Natural killer cell treated with Interleukin-12 subunit alpha and Interleukin-12 subunit beta and Interleukin-15 and Interleukin-18, amount 100 ng/mL, for 72 hours (primary cell): ENCODE data around the gene ADGRL2. TPM values are rescaled to one million over a fixed set of nuclear protein-coding genes. Genes with fewer than 3 reads are reported as not detected.

Experiments
- ATAC-seq, 2 donors: fragments of 150-1000 bp; cut with Tn5 transposase in 1 of 2; sonication (Bioruptor Pico), chemical (Tn5 transposase) in 1 of 2; 2 replicates each; pipeline ENCODE4 v1.10.0; 2021
- DNase-seq: peaks from one replicate; pipeline ENCODE4 v3.0.0; 2022; ENCODE audit warnings: low spot score
- H3K27ac Mint-ChIP-seq, 2 donors: 1 replicate in 1 of 2; 2 replicates in 1 of 2; pipeline ENCODE4 v1.8.0; 2022; ENCODE audit warnings: mixed read lengths in 2 of 2, mild to moderate bottlenecking in 1 of 2, moderate library complexity in 1 of 2
- H3K27me3 Mint-ChIP-seq, 2 donors: 1 replicate in 1 of 2; 2 replicates in 1 of 2; pipeline ENCODE4 v1.8.0; 2022; ENCODE audit warnings: mixed read lengths in 2 of 2
- H3K36me3 Mint-ChIP-seq: one replicate; pipeline ENCODE4 v1.8.0; 2022; ENCODE audit warnings: mixed read lengths
- H3K4me1 Mint-ChIP-seq, 2 donors: 1 replicate in 1 of 2; 2 replicates in 1 of 2; pipeline ENCODE4 v1.8.0; 2022; ENCODE audit warnings: low read depth in 2 of 2, mixed read lengths in 2 of 2, mild to moderate bottlenecking in 1 of 2
- H3K4me3 Mint-ChIP-seq: one replicate; pipeline ENCODE4 v1.8.0; 2022; ENCODE audit warnings: mixed read lengths
- H3K9me3 Mint-ChIP-seq: 2 replicates; pipeline ENCODE4 v1.8.0; 2022; ENCODE audit warnings: mixed read lengths
- total RNA-seq, 2 donors: library from RNA; stranded (reverse); gene quantifications; one replicate each; pipeline ENCODE4 v1.2.3, GENCODE V29; 2022

The ADGRL2 gene
- total RNA-seq, 2 donors from 2014 or later = 0.43 TPM; not detected in 1

DNA sequence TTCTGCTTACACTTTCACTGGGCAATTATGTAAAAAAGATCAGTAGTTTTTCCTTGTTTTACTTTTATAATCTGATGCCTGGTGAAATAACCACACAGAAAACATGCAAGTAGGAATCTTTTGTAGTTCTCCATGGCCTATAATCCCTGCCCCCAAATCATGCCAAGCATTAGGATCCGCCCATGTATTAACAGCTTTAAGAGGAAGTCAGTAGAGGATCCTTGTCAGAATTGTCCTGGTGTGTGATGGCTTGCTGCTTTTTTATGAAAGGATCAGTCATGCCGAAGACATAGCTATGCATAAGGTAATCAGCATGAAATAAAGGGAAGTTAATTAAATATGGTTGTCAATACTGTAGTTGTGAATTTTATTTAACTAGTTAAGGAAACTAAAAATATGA is 20.0 kb downstream of the ADGRL2 start:
- H3K4me3 Mint-ChIP-seq = no peak overlapping the region
- DNase-seq (no peak), ATAC-seq (no peak)
- H3K36me3 Mint-ChIP-seq = no peaks in the 10 kb centered on the region
- no peak overlapping the region for H3K27ac Mint-ChIP-seq
- no peaks in the 10 kb centered on the region for H3K27me3 Mint-ChIP-seq
- no peaks in the 10 kb centered on the region for H3K4me1 Mint-ChIP-seq
- H3K9me3 Mint-ChIP-seq = peaks cover 10% of the 10 kb centered on the region

- H3K4me1 Mint-ChIP-seq = no peaks in the 10 kb centered on the region
- DNase-seq (no peak), ATAC-seq (no peak)
- no peak overlapping the region for H3K27ac Mint-ChIP-seq
- H3K9me3 Mint-ChIP-seq = peaks cover 11% of the 10 kb centered on the region
- H3K27me3 Mint-ChIP-seq = no peaks in the 10 kb centered on the region
- H3K4me3 Mint-ChIP-seq = no peak overlapping the region
- H3K36me3 Mint-ChIP-seq = no peaks in the 10 kb centered on the region
Observed at GRCh38 chr1:81823082-81823481, 22.3 kb downstream of the ADGRL2 start.

DNA sequence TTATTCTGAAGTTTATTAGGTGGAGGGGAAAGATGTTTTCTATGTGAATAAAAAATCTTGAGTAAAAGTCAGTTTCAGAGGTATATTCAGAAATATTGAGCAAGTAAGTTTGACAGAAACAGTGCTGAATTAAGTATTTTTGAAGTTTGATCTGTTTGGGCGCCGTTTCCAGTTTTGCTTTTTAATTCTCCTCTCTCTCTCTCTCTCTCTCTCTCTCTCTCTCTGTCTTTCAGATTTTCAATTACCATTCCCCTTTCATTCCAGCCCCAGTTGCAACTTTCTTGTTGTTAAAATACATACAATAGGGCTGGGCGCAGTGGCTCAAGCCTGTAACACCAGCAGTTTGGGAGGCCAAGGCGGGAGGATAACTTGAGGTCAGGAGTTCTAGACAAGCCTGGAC is 24.0 kb downstream of the ADGRL2 start:
- Mint-ChIP-seq H3K36me3 (no peaks in the 10 kb centered on the region), H3K27me3 (no peaks in the 10 kb centered on the region), H3K27ac (no peak overlapping the region), H3K4me3 (no peak overlapping the region), H3K4me1 (no peaks in the 10 kb centered on the region), H3K9me3 (peaks cover 8% of the 10 kb centered on the region)
- ATAC-seq (no peak), DNase-seq (no peak)

GRCh38 chr1:81827942-81828341 is 27.2 kb downstream of the ADGRL2 start:
- no peaks in the 10 kb centered on the region for H3K27me3 Mint-ChIP-seq
- H3K27ac Mint-ChIP-seq = no peak overlapping the region
- DNase-seq (no peak), ATAC-seq (no peak)
- peaks cover 8% of the 10 kb centered on the region for H3K9me3 Mint-ChIP-seq
- no peaks in the 10 kb centered on the region for H3K4me1 Mint-ChIP-seq
- no peaks in the 10 kb centered on the region for H3K36me3 Mint-ChIP-seq
- H3K4me3 Mint-ChIP-seq = no peak overlapping the region

DNA sequence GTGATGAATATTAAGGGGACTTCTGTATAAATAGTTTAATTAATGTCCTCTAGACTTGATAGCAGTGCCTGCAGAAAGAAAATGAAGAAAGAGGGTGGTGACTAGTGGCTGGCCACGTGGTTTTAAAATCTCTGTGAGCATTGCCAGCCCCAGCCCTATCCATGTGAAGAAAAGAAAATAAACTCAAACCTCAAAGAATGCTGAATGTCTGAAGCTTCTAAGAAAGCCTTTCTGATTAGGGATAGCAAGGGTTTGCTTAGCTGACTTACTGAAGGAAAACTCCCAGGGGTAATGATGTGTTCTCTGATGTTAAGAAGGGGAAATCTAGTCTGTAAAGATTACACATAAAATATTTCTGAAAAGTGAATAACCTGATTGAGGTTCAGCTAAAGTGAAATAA is 31.8 kb downstream of the ADGRL2 start:
- ATAC-seq (no peak), DNase-seq (no peak)
- Mint-ChIP-seq H3K27ac (no peak overlapping the region), H3K9me3 (peaks cover 5% of the 10 kb centered on the region), H3K36me3 (no peaks in the 10 kb centered on the region), H3K4me1 (no peaks in the 10 kb centered on the region), H3K4me3 (no peak overlapping the region), H3K27me3 (no peaks in the 10 kb centered on the region)

GRCh38 chr1:81833722-81834121 is 33.0 kb downstream of the ADGRL2 start:
- Mint-ChIP-seq H3K27ac (no peak overlapping the region), H3K36me3 (no peaks in the 10 kb centered on the region), H3K9me3 (peaks cover 5% of the 10 kb centered on the region), H3K4me1 (no peaks in the 10 kb centered on the region), H3K27me3 (no peaks in the 10 kb centered on the region), H3K4me3 (no peak overlapping the region)
- ATAC-seq (no peak), DNase-seq (no peak)

GRCh38 chr1:81834268-81834667 is 33.5 kb downstream of the ADGRL2 start:
- no peak overlapping the region for H3K27ac Mint-ChIP-seq
- H3K9me3 Mint-ChIP-seq = peaks cover 5% of the 10 kb centered on the region

DNA sequence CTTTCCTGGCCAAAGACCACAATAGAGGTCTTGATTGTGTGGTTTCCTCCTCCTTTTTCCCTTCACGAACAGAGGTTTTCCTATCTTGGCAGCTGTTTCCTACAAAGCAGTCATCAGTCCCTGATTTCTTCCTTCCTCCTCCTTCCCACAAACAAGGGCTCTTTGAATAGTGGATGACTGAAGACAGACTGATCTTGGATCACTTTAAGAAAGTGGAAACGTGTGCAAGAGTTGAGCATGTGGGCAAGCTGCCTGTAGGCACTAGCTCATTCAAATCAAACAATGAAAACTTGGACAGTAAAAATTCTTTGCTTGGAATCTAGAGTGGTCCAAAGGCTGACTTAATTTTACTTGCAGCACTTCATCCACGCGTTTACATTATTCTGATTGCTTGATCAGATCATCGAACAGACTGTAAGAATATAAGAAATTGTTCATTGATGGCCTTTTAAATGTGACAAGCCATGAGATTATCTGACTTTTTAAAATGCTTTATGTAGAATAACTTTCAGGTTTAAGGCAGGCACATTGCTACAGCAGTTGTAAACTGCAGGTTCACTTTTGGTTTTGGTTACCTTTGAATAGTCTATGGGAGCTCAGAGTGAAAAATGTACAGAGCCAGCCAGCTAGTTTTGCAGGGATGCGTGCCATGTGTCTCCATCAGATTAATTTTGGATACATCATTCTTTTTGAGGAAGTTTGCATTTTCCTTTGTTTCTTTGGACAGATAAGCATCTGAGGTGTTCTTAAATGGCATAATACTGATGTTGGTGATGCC is 34.4 kb downstream of the ADGRL2 start:
- Mint-ChIP-seq H3K27me3 (no peaks in the 10 kb centered on the region), H3K4me3 (no peak overlapping the region), H3K9me3 (peaks cover 5% of the 10 kb centered on the region), H3K27ac (no peak overlapping the region), H3K4me1 (no peaks in the 10 kb centered on the region), H3K36me3 (no peaks in the 10 kb centered on the region)
- DNase-seq = no peak
- no peak for ATAC-seq

More at GRCh38 chr1:81834268-81834667, 33.5 kb downstream of the ADGRL2 start:
- no peak for DNase-seq
- H3K4me1 Mint-ChIP-seq = no peaks in the 10 kb centered on the region
- H3K27me3 Mint-ChIP-seq = no peaks in the 10 kb centered on the region
- no peak overlapping the region for H3K4me3 Mint-ChIP-seq
- no peaks in the 10 kb centered on the region for H3K36me3 Mint-ChIP-seq
- ATAC-seq = no peak

DNA sequence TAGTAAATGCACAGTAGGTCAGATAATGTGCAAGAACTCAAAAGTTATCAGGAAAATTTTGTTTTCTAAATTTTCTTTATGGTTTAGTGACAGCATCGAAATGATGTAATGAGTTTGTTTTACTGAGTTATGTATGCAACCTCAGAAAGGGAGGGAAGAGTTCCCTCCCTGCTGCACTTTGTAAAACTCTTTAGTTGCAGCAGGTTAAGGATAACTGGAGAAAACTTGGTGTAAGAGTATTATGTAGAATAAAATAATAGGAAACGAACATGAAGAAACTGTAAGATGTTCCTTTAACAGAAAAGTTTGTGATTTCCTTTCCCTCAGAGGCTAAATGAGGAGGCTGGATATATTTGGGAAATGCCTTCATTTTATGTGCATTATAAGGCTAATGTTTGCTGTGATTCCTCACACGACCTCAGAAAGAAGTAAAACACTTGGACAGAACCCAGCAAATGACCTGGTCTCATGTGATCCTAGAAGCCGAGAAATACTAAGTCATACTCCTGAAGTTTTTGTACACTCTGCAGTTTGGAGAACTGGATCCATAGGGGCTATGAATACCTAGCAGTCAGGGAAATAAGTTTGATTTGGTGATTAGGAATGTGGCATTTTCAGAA is 35.4 kb downstream of the ADGRL2 start:
- no peak for DNase-seq
- Mint-ChIP-seq H3K4me1 (no peaks in the 10 kb centered on the region), H3K27me3 (no peaks in the 10 kb centered on the region), H3K9me3 (peaks cover 5% of the 10 kb centered on the region), H3K4me3 (no peak overlapping the region), H3K27ac (no peak overlapping the region), H3K36me3 (no peaks in the 10 kb centered on the region)
- no peak for ATAC-seq

DNA sequence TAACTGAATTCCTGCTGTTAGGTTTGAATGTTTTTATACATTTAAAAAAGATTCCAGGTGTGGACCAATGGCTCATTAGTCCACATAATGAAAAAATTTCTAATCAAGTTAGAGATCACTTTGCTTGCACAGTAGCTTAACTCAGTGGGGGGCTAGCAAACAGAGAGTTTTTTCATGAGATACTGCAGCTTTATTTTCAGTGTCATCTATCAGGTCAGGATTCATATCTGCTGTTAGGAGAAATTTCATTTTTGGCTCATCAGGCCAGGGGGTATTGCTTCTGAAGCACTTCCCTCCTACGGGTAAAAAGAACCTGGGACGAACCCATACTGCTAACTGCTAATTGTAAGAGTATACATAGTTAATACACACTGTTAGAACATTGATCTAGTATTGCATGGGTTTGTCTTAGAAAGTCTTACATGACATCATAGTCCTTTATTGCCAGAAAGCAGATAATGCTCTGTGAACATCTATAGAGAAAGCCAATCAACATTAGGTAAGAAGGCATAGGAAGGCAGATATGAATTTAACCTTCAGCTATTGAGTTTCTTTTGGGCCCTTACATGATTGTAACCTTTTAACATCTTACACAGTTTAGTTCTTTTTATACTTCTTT is 38.0 kb downstream of the ADGRL2 start:
- ATAC-seq (no peak), DNase-seq (no peak)
- peaks cover 11% of the 10 kb centered on the region for H3K9me3 Mint-ChIP-seq
- no peak overlapping the region for H3K27ac Mint-ChIP-seq
- no peaks in the 10 kb centered on the region for H3K4me1 Mint-ChIP-seq
- no peaks in the 10 kb centered on the region for H3K27me3 Mint-ChIP-seq
- H3K36me3 Mint-ChIP-seq = no peaks in the 10 kb centered on the region
- no peak overlapping the region for H3K4me3 Mint-ChIP-seq

- Mint-ChIP-seq H3K4me3 (no peak overlapping the region), H3K4me1 (no peaks in the 10 kb centered on the region), H3K9me3 (peaks cover 8% of the 10 kb centered on the region), H3K27ac (no peak overlapping the region), H3K36me3 (no peaks in the 10 kb centered on the region), H3K27me3 (no peaks in the 10 kb centered on the region)
- no peak for ATAC-seq
- no peak for DNase-seq
Observed at GRCh38 chr1:81840805-81841204, 40.1 kb downstream of the ADGRL2 start.

- H3K27me3 Mint-ChIP-seq = no peaks in the 10 kb centered on the region
- ATAC-seq (no peak), DNase-seq (no peak)
- no peaks in the 10 kb centered on the region for H3K4me1 Mint-ChIP-seq
- H3K27ac Mint-ChIP-seq = no peak overlapping the region
- H3K9me3 Mint-ChIP-seq = peaks cover 6% of the 10 kb centered on the region
- no peaks in the 10 kb centered on the region for H3K36me3 Mint-ChIP-seq
- H3K4me3 Mint-ChIP-seq = no peak overlapping the region
Observed at GRCh38 chr1:81841795-81842194, 41.1 kb downstream of the ADGRL2 start.

GRCh38 chr1:81844477-81844876 is 43.7 kb downstream of the ADGRL2 start:
- H3K27ac Mint-ChIP-seq = no peak overlapping the region
- no peak for ATAC-seq
- no peak overlapping the region for H3K4me3 Mint-ChIP-seq
- DNase-seq = no peak
- H3K4me1 Mint-ChIP-seq = no peaks in the 10 kb centered on the region
- peaks cover 6% of the 10 kb centered on the region for H3K9me3 Mint-ChIP-seq
- no peaks in the 10 kb centered on the region for H3K36me3 Mint-ChIP-seq
- no peaks in the 10 kb centered on the region for H3K27me3 Mint-ChIP-seq

GRCh38 chr1:81846630-81847029 is 45.9 kb downstream of the ADGRL2 start:
- H3K9me3 Mint-ChIP-seq = peaks cover 4% of the 10 kb centered on the region
- H3K36me3 Mint-ChIP-seq = no peaks in the 10 kb centered on the region
- ATAC-seq (no peak), DNase-seq (no peak)
- no peaks in the 10 kb centered on the region for H3K27me3 Mint-ChIP-seq
- no peak overlapping the region for H3K27ac Mint-ChIP-seq
- no peak overlapping the region for H3K4me3 Mint-ChIP-seq
- H3K4me1 Mint-ChIP-seq = no peaks in the 10 kb centered on the region
